GM21423 (cell line): Measurements from ENCODE around the gene ACTN4.

Experiments
- ATAC-seq: cut with Tn5 transposase; IDR thresholded peaks from one replicate; pipeline ENCODE4 v1.9.1; 2021; ENCODE audit warnings: mild to moderate bottlenecking, moderate library complexity; ENCODE audit not compliant: unreplicated experiment

Gene ACTN4

DNA sequence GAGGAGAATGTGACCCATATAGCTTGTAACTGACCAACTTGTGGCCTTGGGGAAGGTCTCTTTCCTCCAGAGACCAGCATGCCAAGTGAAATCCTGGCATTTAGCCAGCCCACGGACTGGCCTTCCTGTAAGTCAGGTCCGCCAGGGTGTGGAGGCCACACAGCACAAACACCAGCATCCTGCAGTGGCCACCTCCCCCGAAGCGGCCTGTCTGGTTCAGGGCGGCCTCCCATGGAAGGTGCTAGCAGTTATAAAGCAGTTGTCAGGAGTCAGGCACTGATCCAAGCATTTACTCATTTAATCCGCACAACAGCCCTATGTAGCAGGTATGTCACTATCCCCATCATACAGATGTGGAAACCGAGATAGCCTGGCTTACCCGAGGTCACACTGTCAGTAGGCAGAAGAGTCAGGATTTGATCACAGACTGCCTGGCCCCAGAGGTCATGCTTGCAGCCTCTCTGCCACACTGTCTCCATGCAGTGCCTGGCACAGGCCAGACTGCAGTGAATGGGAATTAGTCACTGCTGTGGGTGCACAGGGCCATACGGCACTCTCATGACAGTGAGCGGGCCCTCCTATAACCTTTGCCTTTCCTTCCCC is 60.2 kb downstream of the ACTN4 start:
- ATAC-seq, result no peak

GRCh38 chr19:38708413-38709024 is 61.1 kb downstream of the ACTN4 start:
- ATAC-seq, result no peak

DNA sequence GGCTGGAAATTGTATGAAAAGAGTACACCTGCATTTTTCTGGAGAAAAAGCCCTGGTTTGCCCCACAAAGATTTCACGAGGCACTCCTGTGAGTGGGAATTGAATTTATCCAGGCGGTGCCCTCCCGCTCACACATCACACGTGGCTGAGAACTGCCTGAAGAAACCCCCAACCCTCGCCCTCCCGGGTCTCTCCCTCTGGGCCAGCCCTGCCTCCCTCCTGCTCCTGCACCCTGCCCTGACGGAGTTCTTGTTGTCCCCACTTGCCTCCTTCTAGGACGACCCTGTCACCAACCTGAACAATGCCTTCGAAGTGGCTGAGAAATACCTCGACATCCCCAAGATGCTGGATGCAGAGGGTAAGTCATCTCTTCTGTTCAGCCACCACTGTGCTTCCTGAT is 61.7 kb downstream of the ACTN4 start:
- no peak for ATAC-seq

DNA sequence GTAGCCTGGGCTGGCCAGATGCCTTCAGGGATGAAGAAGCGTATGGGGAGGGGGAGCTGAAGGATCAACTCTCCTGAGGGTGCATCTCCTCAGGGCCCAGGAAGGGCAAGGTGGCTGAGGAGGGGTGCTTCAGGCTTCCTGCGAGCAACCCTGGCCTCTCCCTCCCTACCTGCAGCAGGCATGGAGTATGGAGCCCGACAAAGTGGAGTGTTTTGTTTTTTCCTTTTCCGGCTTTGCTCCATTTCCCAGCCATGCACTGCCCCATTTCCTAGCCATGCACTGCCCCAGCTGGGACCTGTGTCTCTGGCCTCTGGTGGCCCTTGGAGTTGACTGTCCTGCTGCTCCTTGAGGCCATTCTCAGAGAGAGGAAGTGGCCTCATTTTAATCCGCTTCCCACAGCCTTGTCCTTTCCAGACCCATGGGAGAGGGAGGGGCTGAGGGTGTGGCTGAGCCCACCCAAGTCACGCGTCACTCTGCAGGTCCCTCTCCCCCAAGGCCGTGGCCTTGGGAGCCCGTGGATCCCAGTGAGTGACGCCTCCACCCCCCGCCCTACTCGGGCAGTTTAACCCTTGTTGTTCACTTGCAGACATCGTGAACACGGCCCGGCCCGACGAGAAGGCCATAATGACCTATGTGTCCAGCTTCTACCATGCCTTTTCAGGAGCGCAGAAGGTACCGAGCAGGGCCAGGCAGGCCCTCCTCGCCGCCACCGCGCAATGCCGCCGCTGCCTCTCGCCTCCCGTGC is 62.4 kb downstream of the ACTN4 start:
- no peak for ATAC-seq

GRCh38 chr19:38710416-38710702 is 62.9 kb downstream of the ACTN4 start:
- ATAC-seq, result no peak

- ATAC-seq, result no peak
These were observed 63.7 kb downstream of the ACTN4 start for GRCh38 chr19:38710928-38711725.

DNA sequence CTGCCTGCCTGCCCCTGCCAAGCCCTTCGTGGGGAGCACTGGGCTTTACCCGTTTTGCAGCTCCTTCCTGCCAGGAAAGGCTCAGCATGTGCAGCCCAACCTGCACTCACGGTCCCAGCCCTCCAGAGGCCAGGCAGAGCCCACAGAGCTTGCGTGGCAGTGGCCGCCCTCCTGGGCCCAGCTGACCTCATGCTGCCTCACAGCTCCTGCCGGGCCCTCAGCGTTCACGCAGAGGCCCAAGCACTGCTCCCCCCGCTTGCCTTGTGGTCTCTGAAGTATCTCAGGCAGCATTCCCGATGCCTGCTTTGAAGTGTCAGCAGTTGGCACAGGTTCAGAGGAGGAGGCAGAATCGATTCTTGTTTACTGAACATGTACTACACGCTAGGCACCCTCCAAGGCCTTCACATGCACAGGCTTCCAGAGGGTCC is 64.3 kb downstream of the ACTN4 start:
- no peak for ATAC-seq

- ATAC-seq, result no peak
These were observed 64.8 kb downstream of the ACTN4 start for GRCh38 chr19:38712161-38712748.

- ATAC-seq, result no peak
These were observed 65.8 kb downstream of the ACTN4 start for GRCh38 chr19:38713227-38713649.

DNA sequence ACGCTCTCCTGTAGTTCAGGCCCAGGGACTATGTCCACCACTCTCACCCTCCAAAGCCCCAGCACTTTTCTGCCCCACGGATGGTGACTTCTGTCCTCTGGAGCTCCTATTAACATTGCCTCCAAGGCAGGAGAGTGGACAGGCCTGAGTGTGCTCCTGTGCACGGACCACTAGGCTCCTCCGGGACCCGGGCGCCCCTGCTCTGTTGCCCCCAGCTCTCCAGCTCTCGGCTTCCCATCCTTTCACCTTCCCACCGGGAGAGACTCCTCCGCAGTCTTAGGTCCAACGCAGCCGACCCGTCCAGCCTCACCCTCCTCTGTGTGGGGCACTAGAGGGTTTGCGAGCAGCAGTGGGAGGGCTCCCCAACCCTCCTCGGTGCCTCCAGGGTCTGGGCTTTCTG is 66.4 kb downstream of the ACTN4 start:
- no peak for ATAC-seq

DNA sequence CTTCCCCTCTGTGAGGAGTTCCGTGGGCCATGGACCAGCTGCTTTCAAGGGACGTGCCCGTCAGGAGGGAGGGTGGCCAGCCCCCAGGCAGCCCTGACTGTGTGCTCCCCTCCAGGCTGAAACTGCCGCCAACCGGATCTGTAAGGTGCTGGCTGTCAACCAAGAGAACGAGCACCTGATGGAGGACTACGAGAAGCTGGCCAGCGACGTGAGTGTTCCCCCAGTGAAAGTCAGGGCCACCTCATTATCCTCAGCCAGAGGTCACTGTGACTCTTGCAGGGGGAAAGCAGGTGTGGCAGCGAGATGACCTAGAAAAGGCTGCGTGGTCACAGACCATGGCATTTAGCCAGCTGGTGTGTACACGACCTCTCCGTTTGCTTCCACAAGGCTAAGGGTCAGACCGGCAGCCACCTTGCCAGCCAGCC is 66.9 kb downstream of the ACTN4 start:
- ATAC-seq, result no peak

DNA sequence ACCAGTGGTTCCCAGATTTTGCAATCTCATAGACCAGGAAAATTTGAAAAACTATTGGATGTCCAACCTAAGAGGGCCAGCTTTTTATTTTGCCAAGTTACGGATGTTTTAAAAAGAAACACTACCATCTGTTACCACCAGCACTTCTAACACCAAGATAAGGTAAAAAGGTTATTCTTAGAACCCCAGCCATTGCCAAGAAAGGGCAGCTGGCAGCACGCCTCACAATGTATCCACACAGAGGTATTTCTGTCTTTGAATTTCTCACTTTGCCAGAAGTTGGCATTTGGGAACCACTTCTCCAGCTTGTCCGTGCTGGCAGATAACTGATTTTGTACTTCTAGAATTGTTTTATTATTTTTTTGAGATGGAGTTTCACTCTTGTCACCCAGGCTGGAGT is 68.1 kb downstream of the ACTN4 start:
- no peak for ATAC-seq

- no peak for ATAC-seq
These were observed 69.6 kb downstream of the ACTN4 start for GRCh38 chr19:38717051-38717450.

- ATAC-seq, result no peak
These were observed 70.4 kb downstream of the ACTN4 start for GRCh38 chr19:38717855-38718254.

DNA sequence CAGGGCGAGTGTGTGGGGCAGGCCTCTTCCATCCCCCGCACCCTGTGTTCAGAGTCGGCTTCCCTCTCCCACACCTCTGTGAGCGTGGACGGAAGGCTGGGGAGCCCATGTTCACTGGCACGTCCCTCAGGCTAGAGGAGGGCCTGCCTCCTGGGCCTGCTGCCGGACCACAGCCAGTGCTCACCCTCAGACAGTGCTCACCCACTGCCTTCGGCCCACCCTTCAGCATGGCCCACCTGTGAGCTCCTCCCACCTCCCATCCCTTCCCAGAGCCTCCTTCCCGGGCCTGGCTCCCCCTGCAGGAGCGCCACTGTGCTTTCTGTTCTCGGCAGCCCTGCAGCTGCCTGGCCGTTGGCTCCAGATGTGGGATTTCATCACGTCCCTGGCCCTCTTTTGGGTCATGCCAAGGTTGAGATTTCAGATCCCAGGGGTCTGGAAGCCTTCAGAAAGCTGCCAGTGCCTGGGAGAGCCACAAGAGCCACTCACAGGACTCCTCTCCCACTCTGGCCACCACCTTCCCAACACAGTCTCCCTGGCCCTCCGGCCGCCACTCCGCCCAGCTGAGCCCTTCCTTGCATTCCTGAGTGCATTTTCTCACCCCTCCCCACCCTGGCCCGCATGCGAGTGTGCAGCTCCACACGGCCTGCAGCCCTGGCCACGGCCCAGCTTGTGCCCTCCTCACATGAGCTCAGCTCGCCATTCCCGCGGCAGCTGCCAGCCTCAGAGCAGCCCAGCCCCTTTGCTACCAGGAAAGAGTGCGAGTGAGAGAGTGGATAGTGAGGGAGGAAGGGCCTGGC is 71.5 kb downstream of the ACTN4 start:
- ATAC-seq, result no peak

DNA sequence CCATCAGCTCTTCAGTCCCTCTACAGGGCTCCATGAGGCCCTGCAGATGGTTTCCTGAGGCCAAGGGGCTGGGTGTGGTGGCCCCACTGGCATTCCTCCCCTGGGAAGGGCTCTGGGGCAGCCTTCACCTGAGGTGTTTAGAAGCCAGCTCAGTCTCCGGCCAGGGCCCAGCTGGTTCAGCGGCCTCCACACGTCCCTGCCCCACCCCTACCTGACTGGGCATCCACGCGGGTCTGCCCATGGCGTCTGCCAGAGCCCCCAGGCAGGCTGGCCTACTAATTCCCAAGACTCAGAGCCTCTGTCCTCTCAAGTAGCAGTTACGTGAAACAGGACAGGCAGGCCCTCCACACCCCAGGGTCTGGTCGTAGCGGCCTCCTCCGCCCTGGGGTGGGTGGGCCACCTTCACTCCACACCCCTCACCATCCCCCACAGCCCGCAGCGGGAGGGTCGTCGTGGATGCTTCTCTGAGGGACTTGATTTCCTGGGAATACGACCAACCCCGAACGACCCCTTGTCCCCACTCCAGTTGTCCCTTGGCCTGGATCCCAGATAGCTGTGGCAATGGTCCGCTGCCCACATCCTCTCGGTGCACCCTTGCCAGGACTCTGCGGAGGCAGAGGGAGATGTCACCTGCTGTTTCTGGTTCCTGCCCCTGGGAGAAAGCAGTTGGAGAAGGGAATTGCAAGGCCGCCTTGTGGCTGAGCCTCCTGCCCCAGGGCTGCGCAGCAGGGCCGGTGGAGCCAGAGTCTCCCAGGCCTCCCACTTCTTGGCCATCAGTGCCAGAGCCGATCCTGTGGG is 72.5 kb downstream of the ACTN4 start:
- ATAC-seq, result no peak

GRCh38 chr19:38720559-38721236 is 73.2 kb downstream of the ACTN4 start:
- ATAC-seq, result no peak

- no peak for ATAC-seq
These were observed 74.0 kb downstream of the ACTN4 start for GRCh38 chr19:38721496-38721895.
